CD4-positive, alpha-beta memory T cell (primary cell): ENCODE results near the gene TPBGL. TPM values are rescaled to one million over a fixed set of nuclear protein-coding genes. Genes with fewer than 3 reads are reported as not detected.
"Not testable (repeated sequence)": the region's sequence is repeated elsewhere in the genome, so short reads cannot be mapped to it uniquely, and the experiment has no call there.

ENCODE experiments used
- CTCF ChIA-PET: fragments of 350-600 bp; sonication (Branson Sonifier 250); formaldehyde crosslinking; loops from one replicate; lab custom pipeline; 2021; ENCODE audit warnings: inconsistent platforms; ENCODE audit not compliant: partially characterized antibody; lab: Charles Lee
- POLR2A ChIA-PET: fragments of 350-600 bp; sonication (Branson Sonifier 250); formaldehyde crosslinking; loops from one replicate; lab custom pipeline; 2021; ENCODE audit not compliant: partially characterized antibody; lab: Charles Lee
- DNase-seq, 5 donors: peaks; one replicate each; pipeline versions ENCODE4 v3.0.0 to v3.0.0-alpha.2; 2020 to 2022; ENCODE audit warnings: mixed read lengths in 1 of 5
- H3K27ac ChIP-seq: one replicate; pipeline ENCODE4 v1.7.0; 2013; ENCODE audit warnings: low read depth, low read length
- H3K27me3 ChIP-seq: 2 replicates; pipeline ENCODE4 v1.7.0; 2013; ENCODE audit warnings: mild to moderate bottlenecking, low read length, moderate library complexity; ENCODE audit not compliant: insufficient read depth
- H3K36me3 ChIP-seq: 2 replicates; pipeline ENCODE4 v1.7.0; 2013; ENCODE audit warnings: mild to moderate bottlenecking, low read length, moderate library complexity; ENCODE audit not compliant: insufficient read depth
- H3K4me1 ChIP-seq: 2 replicates; pipeline ENCODE4 v1.7.0; 2013; ENCODE audit warnings: mild to moderate bottlenecking, low read length, moderate library complexity; ENCODE audit not compliant: insufficient read depth
- H3K4me3 ChIP-seq, 2 donors: one replicate each; pipeline ENCODE4 v1.7.0; 2013; ENCODE audit warnings: low read length in 2 of 2, mild to moderate bottlenecking in 1 of 2
- H3K9me3 ChIP-seq, 2 donors: one replicate each; pipeline ENCODE4 v1.7.0; 2013; ENCODE audit warnings: low read length in 2 of 2, control low read depth in 1 of 2; ENCODE audit not compliant: control insufficient read depth in 1 of 2
- H3K27ac Mint-ChIP-seq, 7 donors: one replicate each; pipeline ENCODE4 v1.8.0; 2020 to 2021; ENCODE audit warnings: mixed read lengths in 7 of 7, mild to moderate bottlenecking in 6 of 7, inconsistent platforms in 3 of 7, moderate library complexity in 3 of 7
- H3K27me3 Mint-ChIP-seq, 2 donors: one replicate each; pipeline ENCODE4 v1.8.0; 2020 to 2021; ENCODE audit warnings: mixed read lengths in 2 of 2
- H3K36me3 Mint-ChIP-seq, 2 donors: one replicate each; pipeline ENCODE4 v1.8.0; 2020 to 2021; ENCODE audit warnings: mixed read lengths in 2 of 2, inconsistent platforms in 1 of 2, mild to moderate bottlenecking in 1 of 2
- H3K4me1 Mint-ChIP-seq, 4 donors: one replicate each; pipeline ENCODE4 v1.8.0; 2020 to 2021; ENCODE audit warnings: mixed read lengths in 4 of 4, mild to moderate bottlenecking in 1 of 4
- H3K4me3 Mint-ChIP-seq, 8 donors: one replicate each; pipeline ENCODE4 v1.8.0; 2020 to 2021; ENCODE audit warnings: mixed read lengths in 8 of 8, mild to moderate bottlenecking in 7 of 8, moderate library complexity in 6 of 8, inconsistent platforms in 3 of 8
- H3K9me3 Mint-ChIP-seq, 8 donors: one replicate each; pipeline ENCODE4 v1.8.0; 2020 to 2021; ENCODE audit warnings: mixed read lengths in 8 of 8, mild to moderate bottlenecking in 5 of 8, inconsistent platforms in 3 of 8, moderate library complexity in 1 of 8
- intact Hi-C: fragments of 100-400 bp; cut with micrococcal nuclease; formaldehyde crosslinking; loops from one replicate; pipeline ENCODE4 v1.15.1; 2023
- polyA plus RNA-seq, 2 donors: library from polyadenylated mRNA; unstranded; fragments of 300-500 nt; fragmentation: Illumina TruSeq; gene quantifications; one replicate each; pipeline ENCODE4 v1.2.3, GENCODE V29; 2021
- total RNA-seq, 2 experiments: library from RNA; stranded (reverse); gene quantifications; one replicate each; pipeline ENCODE4 v1.2.3, GENCODE V29; 2021

TPBGL gene
- total and polyA plus RNA-seq, 4 experiments from 2014 or later, result 0.10 to 0.30 (median 0.18) TPM

GRCh38 chr11:75270896-75271418 lies 30.4 kb downstream of the TPBGL start:
- no peaks in the 10 kb centered on the region for H3K9me3 Mint-ChIP-seq
- DNase-seq, result peak in 4 of 5 donors; percentile 22 to 32 (median 31)
- Histone ChIP-seq H3K4me3 (no peak overlapping the region), H3K27me3 (no peaks in the 10 kb centered on the region), H3K4me1 (peaks cover 42% of the 10 kb centered on the region), H3K36me3 (no peaks in the 10 kb centered on the region), H3K27ac (no peak overlapping the region), H3K9me3 (no peaks in the 10 kb centered on the region)
- intact Hi-C loops, result loop anchor here (1.0 kb wide), 3 partner anchors 127 to 248 kb away; no protein-coding TSS in a partner anchor
- H3K36me3 Mint-ChIP-seq, result peaks cover 21 to 36% of the 10 kb centered on the region in 2 donors
- peak overlapping the region in 6 of 7 donors; percentile 48 to 92 (median 70) for H3K27ac Mint-ChIP-seq
- CTCF ChIA-PET, result interaction anchor here (0.5 to 17.0 kb wide), 20 partner anchors 9 to 800 kb away, joined by 3 to 614 read pairs (median 4); partner anchors contain the start of gene TPBGL
- H3K27me3 Mint-ChIP-seq, result no peaks in the 10 kb centered on the region
- no peak overlapping the region for H3K4me3 Mint-ChIP-seq
- POLR2A ChIA-PET, result interaction anchor here (0.8 to 2.6 kb wide), 8 partner anchors 9 to 130 kb away, joined by 3 to 17 read pairs (median 3); no protein-coding TSS in a partner anchor
- peaks cover 22 to 50% (median 33%) of the 10 kb centered on the region in 4 donors for H3K4me1 Mint-ChIP-seq

- Mint-ChIP-seq H3K4me3 (no peak overlapping the region), H3K36me3 (peaks cover 14 to 37% of the 10 kb centered on the region in 2 donors), H3K27ac (peak overlapping the region; percentile 37 to 92 (median 61)), H3K27me3 (no peaks in the 10 kb centered on the region), H3K4me1 (peaks cover 29 to 52% (median 40%) of the 10 kb centered on the region in 4 donors), H3K9me3 (no peaks in the 10 kb centered on the region)
- CTCF ChIA-PET, result interaction anchor here (0.6 to 17.0 kb wide), 14 partner anchors 9 to 801 kb away, joined by 3 to 614 read pairs (median 21); partner anchors contain the start of genes SLCO2B1 and TPBGL
- Histone ChIP-seq H3K36me3 (no peaks in the 10 kb centered on the region), H3K27ac (no peak overlapping the region), H3K27me3 (no peaks in the 10 kb centered on the region), H3K4me1 (peaks cover 50% of the 10 kb centered on the region), H3K4me3 (no peak overlapping the region), H3K9me3 (no peaks in the 10 kb centered on the region)
- POLR2A ChIA-PET, result interaction anchor here (0.8 to 2.6 kb wide), 6 partner anchors 10 to 131 kb away, joined by 3 to 17 read pairs (median 6); no protein-coding TSS in a partner anchor
- no peak for DNase-seq
- intact Hi-C loops, result loop anchor here (1.0 kb wide), 3 partner anchors 127 to 248 kb away; no protein-coding TSS in a partner anchor
These were observed 31.2 kb downstream of the TPBGL start for GRCh38 chr11:75271730-75272129.

GRCh38 chr11:75272391-75272790 lies 31.8 kb downstream of the TPBGL start:
- ChIA-PET POLR2A (interaction anchor here (0.7 to 5.7 kb wide), 6 partner anchors 11 to 132 kb away, joined by 3 to 62 read pairs (median 10); partner anchors contain the start of gene ARRB1), CTCF (interaction anchor here (0.7 to 17.0 kb wide), 12 partner anchors 8 to 343 kb away, joined by 3 to 614 read pairs (median 29); partner anchors contain the start of genes SLCO2B1 and TPBGL)
- H3K36me3 ChIP-seq, result peaks cover 5% of the 10 kb centered on the region
- Mint-ChIP-seq H3K4me1 (peaks cover 34 to 55% (median 46%) of the 10 kb centered on the region in 4 donors), H3K36me3 (peaks cover 14 to 35% of the 10 kb centered on the region in 2 donors), H3K27ac (peak overlapping the region in 6 of 7 donors; percentile 8 to 85 (median 74)), H3K4me3 (no peak overlapping the region), H3K9me3 (no peaks in the 10 kb centered on the region), H3K27me3 (no peaks in the 10 kb centered on the region)
- no peaks in the 10 kb centered on the region for H3K27me3 ChIP-seq
- no peaks in the 10 kb centered on the region for H3K9me3 ChIP-seq
- DNase-seq, result no peak
- H3K4me3 ChIP-seq, result no peak overlapping the region
- H3K4me1 ChIP-seq, result peaks cover 57% of the 10 kb centered on the region
- intact Hi-C loops, result no loop called here
- no peak overlapping the region for H3K27ac ChIP-seq

GRCh38 chr11:75272821-75273301 lies 32.3 kb downstream of the TPBGL start:
- peaks cover 37 to 59% (median 49%) of the 10 kb centered on the region in 4 donors for H3K4me1 Mint-ChIP-seq
- DNase-seq, result no peak

GRCh38 chr11:75273411-75274391 lies 33.1 kb downstream of the TPBGL start:
- H3K36me3 ChIP-seq, result peaks cover 14% of the 10 kb centered on the region
- DNase-seq, result no peak
- no peaks in the 10 kb centered on the region for H3K9me3 Mint-ChIP-seq
- H3K27me3 ChIP-seq, result no peaks in the 10 kb centered on the region
- peaks cover 64% of the 10 kb centered on the region for H3K4me1 ChIP-seq
- intact Hi-C loops, result no loop called here
- H3K27me3 Mint-ChIP-seq, result no peaks in the 10 kb centered on the region
- peaks cover 37 to 68% (median 51%) of the 10 kb centered on the region in 4 donors for H3K4me1 Mint-ChIP-seq
- CTCF ChIA-PET, result interaction anchor here (0.9 to 17.0 kb wide), 11 partner anchors 8 to 251 kb away, joined by 3 to 614 read pairs (median 13); partner anchors contain the start of gene TPBGL
- H3K27ac Mint-ChIP-seq, result peak overlapping the region; percentile 85 to 99 (median 91)
- H3K36me3 Mint-ChIP-seq, result peaks cover 20 to 38% of the 10 kb centered on the region in 2 donors
- no peak overlapping the region for H3K4me3 ChIP-seq
- peak overlapping the region in 5 of 8 donors; percentile 8 to 65 (median 47) for H3K4me3 Mint-ChIP-seq
- POLR2A ChIA-PET, result interaction anchor here (0.9 to 9.1 kb wide), 12 partner anchors 9 to 285 kb away, joined by 3 to 118 read pairs (median 7); partner anchors contain the start of genes ARRB1, NEU3 and TPBGL
- no peaks in the 10 kb centered on the region for H3K9me3 ChIP-seq
- H3K27ac ChIP-seq, result peak overlapping the region; percentile 39

More at GRCh38 chr11:75272821-75273301, 32.3 kb downstream of the TPBGL start:
- no peaks in the 10 kb centered on the region for H3K9me3 ChIP-seq
- CTCF ChIA-PET, result interaction anchor here (0.7 to 17.0 kb wide), 11 partner anchors 8 to 331 kb away, joined by 3 to 614 read pairs (median 30); partner anchors contain the start of gene TPBGL
- peak overlapping the region; percentile 53 to 91 (median 82) for H3K27ac Mint-ChIP-seq
- H3K36me3 ChIP-seq, result peaks cover 5% of the 10 kb centered on the region
- no peaks in the 10 kb centered on the region for H3K9me3 Mint-ChIP-seq
- peaks cover 61% of the 10 kb centered on the region for H3K4me1 ChIP-seq
- H3K27ac ChIP-seq, result peak overlapping the region; percentile 39
- H3K36me3 Mint-ChIP-seq, result peaks cover 19 to 39% of the 10 kb centered on the region in 2 donors
- peak overlapping the region in 1 of 8 donors; percentile 32 for H3K4me3 Mint-ChIP-seq
- H3K4me3 ChIP-seq, result no peak overlapping the region
- no peaks in the 10 kb centered on the region for H3K27me3 ChIP-seq
- no peaks in the 10 kb centered on the region for H3K27me3 Mint-ChIP-seq
- intact Hi-C loops, result no loop called here
- POLR2A ChIA-PET, result interaction anchor here (0.7 to 5.7 kb wide), 8 partner anchors 9 to 132 kb away, joined by 3 to 62 read pairs (median 4); partner anchors contain the start of gene ARRB1

- intact Hi-C loops, result loop anchor here (1.0 to 5.0 kb wide), 3 partner anchors 32 to 258 kb away; partner anchors contain the start of gene TPBGL
- H3K36me3 ChIP-seq, result peaks cover 18% of the 10 kb centered on the region
- ChIA-PET CTCF (interaction anchor here (0.9 to 17.0 kb wide), 11 partner anchors 9 to 252 kb away, joined by 3 to 614 read pairs (median 19); partner anchors contain the start of gene TPBGL), POLR2A (interaction anchor here (0.8 to 9.1 kb wide), 19 partner anchors 11 to 287 kb away, joined by 3 to 118 read pairs (median 13); partner anchors contain the start of genes ARRB1, GDPD5, NEU3 and RPS3)
- Mint-ChIP-seq H3K27ac (peak overlapping the region; percentile 42 to 99 (median 90)), H3K36me3 (peaks cover 24 to 42% of the 10 kb centered on the region in 2 donors), H3K4me1 (peaks cover 41 to 73% (median 56%) of the 10 kb centered on the region in 4 donors)
- not testable (repeated sequence) for DNase-seq, H3K27me3 ChIP-seq, H3K4me3 ChIP-seq, H3K27me3 Mint-ChIP-seq, H3K9me3 ChIP-seq, H3K9me3 Mint-ChIP-seq, H3K27ac ChIP-seq, H3K4me3 Mint-ChIP-seq
- H3K4me1 ChIP-seq, result peaks cover 64% of the 10 kb centered on the region
These were observed 34.1 kb downstream of the TPBGL start for GRCh38 chr11:75274716-75275115.
